Measurements from ENCODE around the gene GUCY1A1. TPM values are rescaled to one million over a fixed set of nuclear protein-coding genes. Genes with fewer than 3 reads are reported as not detected.
A peak's percentile ranks its signal among the peaks of the same experiment; 100 is the strongest.

GUCY1A1 gene
- total RNA-seq, 1 donor from 2014 or later, result 3.7 TPM

DNA sequence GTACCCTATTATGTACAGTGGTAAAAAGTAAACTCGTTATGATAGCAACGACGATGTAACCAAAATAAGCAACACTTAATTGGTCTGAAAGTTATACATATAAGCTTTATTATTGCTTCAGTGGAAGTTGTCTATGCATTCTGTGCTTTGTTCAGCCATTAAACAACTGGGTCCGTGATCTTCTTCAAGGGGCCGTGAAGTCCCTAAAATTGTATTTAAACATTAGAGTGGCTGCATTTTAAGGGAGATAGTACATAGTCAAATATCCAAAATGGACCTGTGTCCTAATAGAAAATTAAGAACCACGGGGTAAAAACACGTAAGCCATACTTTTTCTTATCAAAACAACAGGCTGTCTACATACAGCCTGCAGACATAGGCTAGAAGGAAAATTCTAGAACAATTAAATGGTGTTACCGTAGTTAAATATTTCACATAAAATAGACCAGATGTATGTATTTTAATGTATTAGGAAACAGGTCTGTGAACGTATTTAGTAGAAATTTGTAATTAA lies 2.1 kb downstream of the GUCY1A1 start:
- TF ChIP-seq, protein P1, sequence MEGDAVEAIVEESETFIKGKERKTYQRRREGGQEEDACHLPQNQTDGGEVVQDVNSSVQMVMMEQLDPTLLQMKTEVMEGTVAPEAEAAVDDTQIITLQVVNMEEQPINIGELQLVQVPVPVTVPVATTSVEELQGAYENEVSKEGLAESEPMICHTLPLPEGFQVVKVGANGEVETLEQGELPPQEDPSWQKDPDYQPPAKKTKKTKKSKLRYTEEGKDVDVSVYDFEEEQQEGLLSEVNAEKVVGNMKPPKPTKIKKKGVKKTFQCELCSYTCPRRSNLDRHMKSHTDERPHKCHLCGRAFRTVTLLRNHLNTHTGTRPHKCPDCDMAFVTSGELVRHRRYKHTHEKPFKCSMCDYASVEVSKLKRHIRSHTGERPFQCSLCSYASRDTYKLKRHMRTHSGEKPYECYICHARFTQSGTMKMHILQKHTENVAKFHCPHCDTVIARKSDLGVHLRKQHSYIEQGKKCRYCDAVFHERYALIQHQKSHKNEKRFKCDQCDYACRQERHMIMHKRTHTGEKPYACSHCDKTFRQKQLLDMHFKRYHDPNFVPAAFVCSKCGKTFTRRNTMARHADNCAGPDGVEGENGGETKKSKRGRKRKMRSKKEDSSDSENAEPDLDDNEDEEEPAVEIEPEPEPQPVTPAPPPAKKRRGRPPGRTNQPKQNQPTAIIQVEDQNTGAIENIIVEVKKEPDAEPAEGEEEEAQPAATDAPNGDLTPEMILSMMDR (conservative IDR thresholded peaks at IDR 0.05; ENCODE audit: low read depth, low read length), result no peak
- no peak for DNase-seq (ENCODE audit: low read depth)

DNA sequence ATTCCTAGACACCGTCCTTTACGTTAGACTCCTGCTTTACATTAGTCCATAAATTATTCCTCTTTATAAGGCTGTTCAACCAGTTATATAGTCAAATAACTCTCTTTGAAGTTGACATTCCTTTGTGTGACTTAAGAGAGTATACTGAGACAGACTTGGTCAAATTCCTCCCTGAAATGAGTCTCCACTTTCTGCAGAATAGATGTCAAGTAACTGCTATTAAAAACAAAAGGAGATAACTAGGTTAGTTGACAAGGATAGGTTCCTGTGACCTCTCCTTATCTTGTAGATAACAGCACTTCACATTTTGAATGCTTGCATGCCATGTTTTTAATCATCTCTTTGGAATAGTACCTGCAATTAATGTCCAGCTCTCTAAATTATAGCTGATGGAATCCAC lies 5.7 kb downstream of the GUCY1A1 start:
- no peak for DNase-seq (ENCODE audit: low read depth)

More for the DNA sequence above, 2.1 kb downstream of the GUCY1A1 start:
- peak overlapping the region; percentile 83 for H3K4me3 ChIP-seq (ENCODE audit: low read depth, low read length)

DNA sequence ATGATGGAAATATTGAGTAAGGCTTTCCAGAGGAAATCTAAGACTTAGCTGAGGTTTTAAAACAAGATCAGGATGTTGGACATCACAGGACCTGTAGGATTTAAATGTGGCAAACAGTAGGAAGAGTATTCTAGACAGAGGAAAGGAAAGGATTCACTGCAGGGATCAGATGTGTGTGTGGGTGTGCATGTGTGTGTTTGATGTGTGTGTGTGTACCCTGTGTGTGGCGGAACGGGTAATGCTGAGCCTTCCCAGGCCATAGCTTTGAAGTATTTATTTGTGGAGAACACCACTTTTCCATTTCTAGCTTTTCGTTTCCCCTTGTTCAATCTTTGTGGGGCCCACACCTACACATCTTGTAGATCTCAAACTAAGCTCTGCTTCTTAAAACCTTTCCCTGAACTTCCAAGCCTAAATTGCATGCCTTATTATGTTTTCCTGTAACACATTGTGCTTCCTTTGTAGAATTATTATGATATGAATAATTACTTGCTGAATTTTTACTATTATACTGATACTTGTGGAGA lies 6.9 kb downstream of the GUCY1A1 start:
- no peak overlapping the region for H3K4me3 ChIP-seq (ENCODE audit: low read depth, low read length)
- TF ChIP-seq, protein P1 (conservative IDR thresholded peaks at IDR 0.05; ENCODE audit: low read depth, low read length), result no peak
- no peak for DNase-seq (ENCODE audit: low read depth)

More for the DNA sequence above, 5.7 kb downstream of the GUCY1A1 start:
- TF ChIP-seq, protein P1 (conservative IDR thresholded peaks at IDR 0.05; ENCODE audit: low read depth, low read length), result no peak
- no peak overlapping the region for H3K4me3 ChIP-seq (ENCODE audit: low read depth, low read length)

DNA sequence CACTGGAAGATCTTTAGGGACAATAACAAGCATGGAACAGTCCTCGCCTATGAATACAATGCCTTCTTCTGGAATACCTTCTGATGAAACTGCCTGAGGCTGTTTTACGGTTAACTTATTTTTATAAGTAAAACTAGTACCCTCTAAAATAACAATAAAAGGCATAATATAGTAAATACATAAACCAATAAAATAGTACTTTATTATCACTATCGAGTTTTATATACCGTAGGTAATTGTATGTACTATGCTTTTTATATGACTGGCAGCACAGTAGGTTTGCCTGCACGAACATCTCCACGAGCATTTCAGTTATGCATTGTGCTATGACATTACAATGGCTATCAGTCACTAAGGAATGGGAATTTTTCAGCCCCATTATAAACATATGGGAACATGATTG lies 8.0 kb downstream of the GUCY1A1 start:
- no peak overlapping the region for H3K4me3 ChIP-seq (ENCODE audit: low read depth, low read length)
- DNase-seq (ENCODE audit: low read depth), result no peak
- TF ChIP-seq, protein P1 (conservative IDR thresholded peaks at IDR 0.05; ENCODE audit: low read depth, low read length), result no peak

DNA sequence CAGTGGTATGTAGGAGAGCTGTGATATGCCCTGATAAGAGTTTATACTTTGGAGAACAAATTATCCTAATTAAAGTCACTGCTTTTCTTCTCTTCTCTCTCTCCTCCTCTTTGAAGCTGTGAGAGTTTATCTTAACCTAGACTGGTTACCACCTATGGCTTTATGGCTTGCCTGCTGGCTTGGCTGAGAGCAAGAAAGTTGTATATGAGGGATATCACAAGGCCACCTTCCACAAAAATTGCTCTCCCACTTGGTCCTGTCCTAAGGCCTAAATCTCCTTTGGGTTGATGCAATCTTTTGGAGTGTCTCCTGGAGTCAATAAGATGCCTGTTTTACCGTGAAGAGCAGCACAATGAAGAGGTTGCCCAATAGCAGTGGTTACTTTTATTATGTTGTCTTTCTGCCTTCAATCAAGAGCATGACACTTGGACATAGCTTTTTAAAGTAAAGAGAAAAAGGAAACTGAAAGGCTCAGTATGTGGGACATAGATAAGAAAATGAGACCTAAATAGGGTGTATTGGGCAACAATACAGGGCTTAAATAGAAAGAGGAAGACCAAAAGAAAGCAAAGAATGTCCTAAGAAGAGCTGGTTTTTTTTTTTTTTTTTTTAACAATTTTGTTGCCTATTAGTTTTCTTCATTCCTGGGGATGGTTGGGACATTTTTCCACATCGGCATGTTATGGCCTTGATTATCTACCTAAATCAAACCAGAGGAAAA lies 9.2 kb downstream of the GUCY1A1 start:
- H3K4me3 ChIP-seq (ENCODE audit: low read depth, low read length), result no peak overlapping the region
- DNase-seq (ENCODE audit: low read depth), result no peak
- TF ChIP-seq, protein P1 (conservative IDR thresholded peaks at IDR 0.05; ENCODE audit: low read depth, low read length), result no peak

DNA sequence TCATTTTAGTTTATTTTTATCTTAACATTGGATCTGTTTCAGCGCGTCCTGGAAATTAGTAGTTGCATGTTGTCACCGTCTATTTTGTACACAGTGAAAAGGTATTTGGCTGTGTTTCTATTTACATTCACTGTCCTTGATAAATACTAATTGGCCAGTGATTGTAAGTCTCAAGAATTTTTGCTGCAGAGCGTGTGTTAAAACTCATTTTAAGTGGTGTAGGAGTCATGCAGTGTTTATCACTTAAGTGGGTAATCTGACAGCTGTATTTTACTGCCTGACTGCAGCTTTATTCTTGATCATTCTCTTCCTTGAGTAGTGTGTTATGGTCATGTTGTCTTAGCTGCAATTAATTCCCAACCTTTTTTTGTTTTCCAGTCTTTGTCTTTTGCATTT lies 9.8 kb downstream of the GUCY1A1 start:
- TF ChIP-seq, protein P1 (conservative IDR thresholded peaks at IDR 0.05; ENCODE audit: low read depth, low read length), result no peak
- DNase-seq (ENCODE audit: low read depth), result no peak
- no peak overlapping the region for H3K4me3 ChIP-seq (ENCODE audit: low read depth, low read length)
